ENCODE results near the gene CEMIP2. TPM values are rescaled to one million over a fixed set of nuclear protein-coding genes. Genes with fewer than 3 reads are reported as not detected.
A peak's percentile ranks its signal among the peaks of the same experiment; 100 is the strongest.

Gene CEMIP2
- polyA plus RNA-seq, 3 donors: 11.6 to 58.7 (median 21.4) TPM

GRCh38 chr9:71741926-71742648 is 26.2 kb downstream of the CEMIP2 start:
- Mint-ChIP-seq H3K4me3 (no peak overlapping the region), H3K27ac (peak overlapping the region in 2 of 7 donors; percentile 44 to 63), H3K4me1 (peaks cover 52% of the 10 kb centered on the region), H3K27me3 (ENCODE audit: low read depth in 3 of 3) (no peaks in the 10 kb centered on the region), H3K9me3 (peaks cover 0 to 3% (median 0%) of the 10 kb centered on the region in 7 donors), H3K36me3 (peaks cover 40 to 55% of the 10 kb centered on the region in 2 donors)
- Histone ChIP-seq H3K4me1 (ENCODE audit: control insufficient read depth in 1 of 2, insufficient read depth in 2 of 2, low read length in 2 of 2) (peaks cover 52 to 55% of the 10 kb centered on the region in 2 donors), H3K36me3 (replicated peaks in 1 of 2; ENCODE audit: control insufficient read depth in 1 of 2, insufficient read depth in 2 of 2, low read length in 2 of 2) (peaks cover 13 to 34% of the 10 kb centered on the region in 2 donors), H3K9me3 (replicated peaks in 1 of 2; ENCODE audit: control insufficient read depth in 1 of 2, insufficient read depth in 1 of 2, low read length in 2 of 2) (no peaks in the 10 kb centered on the region), H3K79me2 (ENCODE audit: insufficient read depth, low read length) (peaks cover 9% of the 10 kb centered on the region), H3K27ac (ENCODE audit: low read depth in 1 of 2, low read length in 2 of 2) (peak overlapping the region in 1 of 2 donors; percentile 6), H2AFZ (ENCODE audit: insufficient read depth, low read depth, low read length, poor library complexity, severe bottlenecking) (no peak overlapping the region), H4K20me1 (ENCODE audit: insufficient read depth, low read length) (no peaks in the 10 kb centered on the region), H3K27me3 (ENCODE audit: control insufficient read depth in 2 of 2, insufficient read depth in 2 of 2, low read length in 2 of 2) (no peaks in the 10 kb centered on the region), H3K4me2 (replicated peaks; ENCODE audit: extremely low read depth, low read length, poor library complexity, severe bottlenecking) (no peak overlapping the region), H3K9ac (ENCODE audit: insufficient read depth, low read length, poor library complexity, severe bottlenecking) (no peak overlapping the region), H3K4me3 (replicated peaks in 1 of 3; ENCODE audit: low read depth in 2 of 3, low read length in 3 of 3) (no peak overlapping the region)
- intact Hi-C loops (cut with micrococcal nuclease): loop anchor here in 1 of 2 donors (10.0 kb wide), 1 partner anchor 57 kb away; no protein-coding TSS in a partner anchor
- DNase-seq: no peak
- TF ChIP-seq, protein P1, sequence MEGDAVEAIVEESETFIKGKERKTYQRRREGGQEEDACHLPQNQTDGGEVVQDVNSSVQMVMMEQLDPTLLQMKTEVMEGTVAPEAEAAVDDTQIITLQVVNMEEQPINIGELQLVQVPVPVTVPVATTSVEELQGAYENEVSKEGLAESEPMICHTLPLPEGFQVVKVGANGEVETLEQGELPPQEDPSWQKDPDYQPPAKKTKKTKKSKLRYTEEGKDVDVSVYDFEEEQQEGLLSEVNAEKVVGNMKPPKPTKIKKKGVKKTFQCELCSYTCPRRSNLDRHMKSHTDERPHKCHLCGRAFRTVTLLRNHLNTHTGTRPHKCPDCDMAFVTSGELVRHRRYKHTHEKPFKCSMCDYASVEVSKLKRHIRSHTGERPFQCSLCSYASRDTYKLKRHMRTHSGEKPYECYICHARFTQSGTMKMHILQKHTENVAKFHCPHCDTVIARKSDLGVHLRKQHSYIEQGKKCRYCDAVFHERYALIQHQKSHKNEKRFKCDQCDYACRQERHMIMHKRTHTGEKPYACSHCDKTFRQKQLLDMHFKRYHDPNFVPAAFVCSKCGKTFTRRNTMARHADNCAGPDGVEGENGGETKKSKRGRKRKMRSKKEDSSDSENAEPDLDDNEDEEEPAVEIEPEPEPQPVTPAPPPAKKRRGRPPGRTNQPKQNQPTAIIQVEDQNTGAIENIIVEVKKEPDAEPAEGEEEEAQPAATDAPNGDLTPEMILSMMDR (IDR thresholded peaks at IDR 0.05): no peak
- 80% methylated on average over 1 of the region's 10 CpGs for WGBS (ENCODE audit: insufficient coverage)

DNA sequence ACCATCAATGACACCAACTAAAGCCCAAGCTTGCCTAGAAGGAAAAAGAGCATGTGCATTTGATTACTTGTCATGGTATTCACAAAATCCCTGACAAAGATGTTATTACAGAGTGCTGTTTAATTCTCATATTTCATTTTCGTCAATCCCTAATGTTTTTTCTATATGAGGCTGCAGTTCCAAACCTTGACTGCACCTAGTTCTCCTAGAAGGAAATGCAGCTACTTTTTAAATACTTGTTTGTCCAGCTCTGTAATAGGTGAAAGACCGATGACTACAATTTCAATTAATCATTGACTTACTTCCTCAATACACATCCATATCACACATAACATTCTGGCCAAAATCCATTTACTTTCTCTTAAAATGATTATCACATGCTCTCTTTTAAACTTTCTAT is 28.1 kb downstream of the CEMIP2 start:
- DNase-seq: no peak
- Histone ChIP-seq H3K4me3 (replicated peaks in 1 of 3; ENCODE audit: low read depth in 2 of 3, low read length in 3 of 3) (no peak overlapping the region), H3K36me3 (replicated peaks in 1 of 2; ENCODE audit: control insufficient read depth in 1 of 2, insufficient read depth in 2 of 2, low read length in 2 of 2) (peaks cover 10 to 47% of the 10 kb centered on the region in 2 donors), H3K4me1 (ENCODE audit: control insufficient read depth in 1 of 2, insufficient read depth in 2 of 2, low read length in 2 of 2) (peaks cover 36 to 46% of the 10 kb centered on the region in 2 donors), H3K27me3 (ENCODE audit: control insufficient read depth in 2 of 2, insufficient read depth in 2 of 2, low read length in 2 of 2) (no peaks in the 10 kb centered on the region), H2AFZ (ENCODE audit: insufficient read depth, low read depth, low read length, poor library complexity, severe bottlenecking) (no peak overlapping the region), H3K79me2 (ENCODE audit: insufficient read depth, low read length) (peaks cover 6% of the 10 kb centered on the region), H4K20me1 (ENCODE audit: insufficient read depth, low read length) (peaks cover 15% of the 10 kb centered on the region), H3K4me2 (replicated peaks; ENCODE audit: extremely low read depth, low read length, poor library complexity, severe bottlenecking) (no peak overlapping the region), H3K9ac (ENCODE audit: insufficient read depth, low read length, poor library complexity, severe bottlenecking) (no peak overlapping the region), H3K27ac (ENCODE audit: low read depth in 1 of 2, low read length in 2 of 2) (no peak overlapping the region), H3K9me3 (replicated peaks in 1 of 2; ENCODE audit: control insufficient read depth in 1 of 2, insufficient read depth in 1 of 2, low read length in 2 of 2) (no peaks in the 10 kb centered on the region)
- WGBS (ENCODE audit: insufficient coverage): no CpG with 5 or more reads among the region's 2 CpGs
- no peak overlapping the region for H3K4me3 Mint-ChIP-seq
- H3K36me3 Mint-ChIP-seq: peaks cover 43 to 65% of the 10 kb centered on the region in 2 donors
- H3K4me1 Mint-ChIP-seq: peaks cover 45% of the 10 kb centered on the region
- TF ChIP-seq, protein P1 (IDR thresholded peaks at IDR 0.05): no peak
- H3K27me3 Mint-ChIP-seq (ENCODE audit: low read depth in 3 of 3): no peaks in the 10 kb centered on the region
- peaks cover 0 to 2% (median 0%) of the 10 kb centered on the region in 7 donors for H3K9me3 Mint-ChIP-seq
- no peak overlapping the region for H3K27ac Mint-ChIP-seq
- intact Hi-C loops (cut with micrococcal nuclease): loop anchor here in 1 of 2 donors (10.0 kb wide), 1 partner anchor 55 kb away; no protein-coding TSS in a partner anchor
